ENCODE measurements around the gene ZNF195. TPM values are rescaled to one million over a fixed set of nuclear protein-coding genes. Genes with fewer than 3 reads are reported as not detected.
"Not testable (repeated sequence)": the region's sequence is repeated elsewhere in the genome, so short reads cannot be mapped to it uniquely, and the experiment has no call there.

ZNF195 gene
- total and polyA plus RNA-seq, 10 of the 15 experiments (the other 5 are each of a cell fraction or from before 2014, with no cell fraction given): 30.4 to 51.8 (median 37.8) TPM

DNA sequence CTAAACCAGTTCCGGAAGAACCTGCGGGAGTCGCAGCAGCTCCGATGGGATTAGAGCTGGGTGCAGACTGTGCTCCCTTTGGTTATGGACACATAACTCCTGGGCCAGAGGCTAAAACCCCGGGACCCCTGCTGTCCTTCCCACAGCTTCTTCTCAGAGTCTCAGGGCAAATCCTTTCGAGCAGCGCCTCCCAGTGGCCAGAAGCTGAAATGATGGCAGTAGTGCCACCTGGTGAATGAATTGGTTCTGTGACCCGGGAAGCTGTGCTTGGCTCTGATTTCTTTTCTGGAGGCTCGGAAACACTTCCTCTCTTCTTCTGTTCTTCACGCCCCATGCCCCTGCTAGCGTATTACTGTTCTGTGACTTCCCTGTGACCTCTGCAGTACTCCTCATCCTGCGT, 29.8 kb upstream of the ZNF195 start:
- not testable (repeated sequence) for H3K4me1 ChIP-seq (ENCODE audit: control insufficient read depth, insufficient read depth, low read length); H4K20me1 ChIP-seq (ENCODE audit: control insufficient read depth, insufficient read depth); H3K36me3 ChIP-seq (ENCODE audit: control insufficient read depth in 2 of 2, insufficient read depth in 2 of 2, low read length in 1 of 2); H3K27ac ChIP-seq (ENCODE audit: control insufficient read depth, insufficient read depth); H3K27me3 ChIP-seq (replicated peaks in 1 of 2; ENCODE audit: control insufficient read depth in 2 of 2, insufficient read depth in 2 of 2, low read length in 1 of 2); H2AFZ ChIP-seq (ENCODE audit: control insufficient read depth, low read depth, low read length); H3K9me3 ChIP-seq (replicated peaks; ENCODE audit: control insufficient read depth, insufficient read depth, low read length); H3K79me2 ChIP-seq (ENCODE audit: control insufficient read depth, insufficient read depth, low read length); H3K4me3 ChIP-seq; ATAC-seq; H3K4me2 ChIP-seq (ENCODE audit: control insufficient read depth, insufficient read depth); H3K9ac ChIP-seq (ENCODE audit: control insufficient read depth, insufficient read depth, low read length); BruUV-seq (replicated peaks)
- WGBS (ENCODE audit: insufficient coverage, insufficient replicate concordance, low lambda C conversion rate, missing lambda C conversion rate): 29% methylated on average over 12 of the region's 12 CpGs
- SMC1A ChIA-PET (ENCODE audit: uncharacterized antibody, unreplicated experiment): interaction anchor here (0.7 to 4.4 kb wide), 10 partner anchors 27 to 193 kb away, joined by 3 to 42 read pairs (median 4); no protein-coding TSS in a partner anchor
- POLR2A ChIA-PET: interaction anchor here (0.6 kb wide), 1 partner anchor 792 kb away, joined by 3 read pairs; no protein-coding TSS in a partner anchor
- 0 out of 2 replicates have a peak, but pooled peaks have one; percentile 28 for TF ChIP-seq SMARCA5 (IDR thresholded peaks at IDR 0.05)
- TF ChIP-seq YY1 (IDR thresholded peaks at IDR 0.05; ENCODE audit: low read depth, low read length): 0 out of 2 replicates have a peak, but pooled peaks have one; percentile 43
- TF ChIP-seq ZNF592 (IDR thresholded peaks at IDR 0.05): peak; percentile 33; the same call in 1 of the 2 replicates
- TF ChIP-seq, protein P1, sequence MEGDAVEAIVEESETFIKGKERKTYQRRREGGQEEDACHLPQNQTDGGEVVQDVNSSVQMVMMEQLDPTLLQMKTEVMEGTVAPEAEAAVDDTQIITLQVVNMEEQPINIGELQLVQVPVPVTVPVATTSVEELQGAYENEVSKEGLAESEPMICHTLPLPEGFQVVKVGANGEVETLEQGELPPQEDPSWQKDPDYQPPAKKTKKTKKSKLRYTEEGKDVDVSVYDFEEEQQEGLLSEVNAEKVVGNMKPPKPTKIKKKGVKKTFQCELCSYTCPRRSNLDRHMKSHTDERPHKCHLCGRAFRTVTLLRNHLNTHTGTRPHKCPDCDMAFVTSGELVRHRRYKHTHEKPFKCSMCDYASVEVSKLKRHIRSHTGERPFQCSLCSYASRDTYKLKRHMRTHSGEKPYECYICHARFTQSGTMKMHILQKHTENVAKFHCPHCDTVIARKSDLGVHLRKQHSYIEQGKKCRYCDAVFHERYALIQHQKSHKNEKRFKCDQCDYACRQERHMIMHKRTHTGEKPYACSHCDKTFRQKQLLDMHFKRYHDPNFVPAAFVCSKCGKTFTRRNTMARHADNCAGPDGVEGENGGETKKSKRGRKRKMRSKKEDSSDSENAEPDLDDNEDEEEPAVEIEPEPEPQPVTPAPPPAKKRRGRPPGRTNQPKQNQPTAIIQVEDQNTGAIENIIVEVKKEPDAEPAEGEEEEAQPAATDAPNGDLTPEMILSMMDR (IDR thresholded peaks at IDR 0.05 in 2 of 3, conservative IDR thresholded peaks at IDR 0.05 in 1 of 3; ENCODE audit: control insufficient read depth in 2 of 3, extremely low read depth in 1 of 3, insufficient read depth in 1 of 3, low read depth in 3 of 3, low read length in 3 of 3): peak; percentile 61 to 75 (median 72)
- TF ChIP-seq SMC3 (IDR thresholded peaks at IDR 0.05; ENCODE audit: borderline replicate concordance, low read length): peak; percentile 66
- TF ChIP-seq RAD21 (IDR thresholded peaks at IDR 0.05; ENCODE audit: insufficient read depth, low read depth, low read length): peak; percentile 78
- FAIRE-seq (peak; percentile 94), DNase-seq (ENCODE audit: low read depth, low spot score) (peak; percentile 11)
- CTCF ChIA-PET: interaction anchor here (0.6 to 5.9 kb wide), 20 partner anchors 9 to 372 kb away, joined by 3 to 109 read pairs (median 5); partner anchors contain the start of gene ZNF195
- in situ Hi-C loops (cut with MboI) (loop anchor here (10.0 kb wide), 1 partner anchor 64 kb away; no protein-coding TSS in a partner anchor), intact Hi-C loops (cut with micrococcal nuclease; ENCODE audit: unreplicated experiment) (loop anchor here (10.0 kb wide), 2 partner anchors 64 to 294 kb away; no protein-coding TSS in a partner anchor)
- RAD21 ChIA-PET (ENCODE audit: unreplicated experiment): interaction anchor here (0.7 to 2.8 kb wide), 4 partner anchors 25 to 68 kb away, joined by 3 to 32 read pairs (median 6); partner anchors contain the start of gene ZNF195
